Measurements from ENCODE around the gene EIF3B.

DNA sequence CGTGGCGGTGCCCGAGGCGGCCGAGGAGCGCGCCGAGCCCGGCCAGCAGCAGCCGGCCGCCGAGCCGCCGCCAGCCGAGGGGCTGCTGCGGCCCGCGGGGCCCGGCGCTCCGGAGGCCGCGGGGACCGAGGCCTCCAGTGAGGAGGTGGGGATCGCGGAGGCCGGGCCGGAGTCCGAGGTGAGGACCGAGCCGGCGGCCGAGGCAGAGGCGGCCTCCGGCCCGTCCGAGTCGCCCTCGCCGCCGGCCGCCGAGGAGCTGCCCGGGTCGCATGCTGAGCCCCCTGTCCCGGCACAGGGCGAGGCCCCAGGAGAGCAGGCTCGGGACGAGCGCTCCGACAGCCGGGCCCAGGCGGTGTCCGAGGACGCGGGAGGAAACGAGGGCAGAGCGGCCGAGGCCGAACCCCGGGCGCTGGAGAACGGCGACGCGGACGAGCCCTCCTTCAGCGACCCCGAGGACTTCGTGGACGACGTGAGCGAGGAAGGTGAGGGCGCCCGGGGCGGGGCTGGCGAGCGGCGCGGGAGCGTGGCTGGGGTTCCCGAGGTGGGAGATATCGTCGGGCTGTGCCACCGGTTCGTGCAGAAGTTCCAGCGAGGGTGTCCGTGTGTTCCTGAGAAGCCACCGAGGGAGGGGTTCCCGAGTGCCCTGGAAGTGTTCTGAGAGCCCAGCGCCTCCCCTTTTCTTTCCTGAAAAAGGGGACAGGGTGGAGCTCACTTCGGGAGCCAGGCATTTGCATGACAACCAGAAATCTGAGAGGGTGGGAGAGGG, 495 bp downstream of the EIF3B start:
- TF ChIP-seq BHLHE40 (IDR thresholded peaks at IDR 0.05; ENCODE audit: borderline replicate concordance) (no peak), ZNF384 (IDR thresholded peaks at IDR 0.05) (no peak), L3MBTL2 (conservative IDR thresholded peaks at IDR 0.05) (no peak), HDGF (IDR thresholded peaks at IDR 0.05; ENCODE audit: borderline replicate concordance) (no peak), FOXM1 (IDR thresholded peaks at IDR 0.05; ENCODE audit: borderline replicate concordance) (no peak), SUZ12 (IDR thresholded peaks at IDR 0.05) (no peak), NFRKB (IDR thresholded peaks at IDR 0.05) (no peak), FOXA1 (IDR thresholded peaks at IDR 0.05) (no peak), FOXK2 (IDR thresholded peaks at IDR 0.05) (no peak)

Data from HEK293T (cell line).